H1 (cell line): ENCODE measurements around the gene MCC. TPM values are rescaled to one million over a fixed set of nuclear protein-coding genes. Genes with fewer than 3 reads are reported as not detected.

Experiments used
- CTCF ChIA-PET: fragments of 300-600 bp; sonication (Branson Sonifier 250); formaldehyde crosslinking; loops from one replicate; lab custom pipeline; 2021; ENCODE audit not compliant: partially characterized antibody; lab: Charles Lee
- POLR2A ChIA-PET: fragments of 300-600 bp; sonication (Branson Sonifier 250); formaldehyde crosslinking; loops from one replicate; lab custom pipeline; 2021; ENCODE audit warnings: inconsistent platforms; ENCODE audit not compliant: partially characterized antibody; lab: Charles Lee
- DNase-seq, 2 experiments: peaks; one replicate each; pipeline versions ENCODE4 v3.0.0 to v3.0.0-alpha.2; 2010 to 2022; ENCODE audit warnings: low spot score in 2 of 2, low read depth in 1 of 2, mixed read lengths in 1 of 2
- FAIRE-seq: peaks from 2 replicates; lab custom pipeline; 2011; peaks lifted over from hg19 to GRCh38; lab: Jason Lieb, UNC
- H2AFZ ChIP-seq: 2 replicates; pipeline ENCODE4 v1.8.1; 2012; ENCODE audit warnings: low read length, inconsistent platforms
- H2AK5ac ChIP-seq: 2 replicates; pipeline ENCODE4 v1.6.1; 2013; ENCODE audit warnings: low read depth, low read length
- H2BK120ac ChIP-seq: replicated peaks from 2 replicates; pipeline ENCODE3; 2013; ENCODE audit warnings: low read depth, low read length, inconsistent platforms
- H2BK12ac ChIP-seq: 2 replicates; pipeline ENCODE4 v1.6.1; 2013; ENCODE audit warnings: low read depth, low read length
- H2BK15ac ChIP-seq: 2 replicates; pipeline ENCODE4 v1.6.1; 2013; ENCODE audit warnings: low read length
- H2BK20ac ChIP-seq: 2 replicates; pipeline ENCODE4 v1.6.1; 2013; ENCODE audit warnings: low read length
- H2BK5ac ChIP-seq: 2 replicates; pipeline ENCODE4 v1.6.1; 2013; ENCODE audit warnings: low read depth, low read length
- H3K14ac ChIP-seq: 2 replicates; pipeline ENCODE4 v1.6.1; 2013; ENCODE audit warnings: inconsistent platforms; ENCODE audit not compliant: insufficient read length
- H3K18ac ChIP-seq: 2 replicates; pipeline ENCODE4 v1.6.1; 2013; ENCODE audit warnings: low read length; ENCODE audit errors: extremely low read depth
- H3K23ac ChIP-seq: 2 replicates; pipeline ENCODE4 v1.6.1; 2013; ENCODE audit warnings: inconsistent platforms; ENCODE audit not compliant: insufficient read length
- H3K23me2 ChIP-seq: 2 replicates; pipeline ENCODE4 v1.6.1; 2013; ENCODE audit warnings: low read depth, low read length
- H3K27ac ChIP-seq: 2 replicates; pipeline ENCODE4 v1.6.1; 2011; ENCODE audit warnings: low read depth, low read length, inconsistent platforms
- H3K27me3 ChIP-seq, 4 experiments: replicated peaks in 1 of 4; 1 replicate in 1 of 4; 2 replicates in 3 of 4; pipeline versions ENCODE4 v1.6.1 to v1.8.1; 2011 to 2013; ENCODE audit warnings: low read length in 3 of 4, mild to moderate bottlenecking in 3 of 4, inconsistent platforms in 2 of 4, mixed read lengths in 2 of 4, moderate library complexity in 1 of 4; ENCODE audit not compliant: control insufficient read depth in 3 of 4, insufficient read depth in 3 of 4; ENCODE audit errors: extremely low read depth in 1 of 4
- H3K36me3 ChIP-seq, 4 experiments: 2 replicates each; pipeline versions ENCODE4 v1.6.1 to v1.8.1; 2011 to 2013; ENCODE audit warnings: mild to moderate bottlenecking in 4 of 4, low read length in 3 of 4, moderate library complexity in 2 of 4, control low read depth in 1 of 4, inconsistent platforms in 1 of 4; ENCODE audit not compliant: insufficient read depth in 4 of 4, control insufficient read depth in 2 of 4
- H3K4ac ChIP-seq: replicated peaks from 2 replicates; pipeline ENCODE3; 2013; ENCODE audit warnings: low read length, low read depth, mixed read lengths, inconsistent platforms; ENCODE audit not compliant: insufficient read length
- H3K4me1 ChIP-seq, 4 experiments: replicated peaks in 1 of 4; 1 replicate in 1 of 4; 2 replicates in 3 of 4; pipeline versions ENCODE4 v1.6.1 to v1.8.1; 2011 to 2013; ENCODE audit warnings: low read length in 3 of 4, inconsistent platforms in 2 of 4, mixed read lengths in 1 of 4; ENCODE audit not compliant: insufficient read depth in 4 of 4, control insufficient read depth in 3 of 4
- H3K4me2 ChIP-seq, 2 experiments: 2 replicates each; pipeline versions ENCODE4 v1.6.1 to v1.8.1; 2011 to 2013; ENCODE audit warnings: low read depth in 2 of 2, low read length in 2 of 2, control low read depth in 1 of 2, inconsistent platforms in 1 of 2, mild to moderate bottlenecking in 1 of 2; ENCODE audit not compliant: insufficient read depth in 1 of 2
- H3K4me3 ChIP-seq, 4 experiments: fragments of 200-600, 300-600 bp in 1 of 4; sonication (generic), shearing (Covaris generic), sonication (Bioruptor Twin) in 1 of 4; 2 replicates each; pipeline versions ENCODE4 v1.5.1 to v1.8.1; 2011 to 2016; ENCODE audit warnings: low read length in 4 of 4, low read depth in 3 of 4, control low read depth in 2 of 4, inconsistent platforms in 2 of 4, mild to moderate bottlenecking in 2 of 4, mixed read lengths in 1 of 4, moderate library complexity in 1 of 4; ENCODE audit not compliant: insufficient read depth in 2 of 4; ENCODE audit errors: extremely low read depth in 1 of 4
- H3K56ac ChIP-seq: replicated peaks from 2 replicates; pipeline ENCODE3; 2013; ENCODE audit warnings: low read depth, mild to moderate bottlenecking, mixed read lengths, low read length, inconsistent platforms; ENCODE audit not compliant: insufficient read length
- H3K79me1 ChIP-seq: 2 replicates; pipeline ENCODE4 v1.6.1; 2013; ENCODE audit warnings: low read depth, low read length, control low read depth
- H3K79me2 ChIP-seq, 2 experiments: 2 replicates each; pipeline versions ENCODE4 v1.6.1 to v1.8.1; 2012 to 2013; ENCODE audit warnings: low read length in 2 of 2, mild to moderate bottlenecking in 2 of 2, inconsistent platforms in 1 of 2; ENCODE audit not compliant: insufficient read depth in 2 of 2, control insufficient read depth in 1 of 2
- H3K9ac ChIP-seq, 4 experiments: replicated peaks in 1 of 4; 1 replicate in 1 of 4; 2 replicates in 3 of 4; pipeline versions ENCODE4 v1.6.1 to v1.8.1; 2011 to 2013; ENCODE audit warnings: low read depth in 3 of 4, low read length in 3 of 4, control low read depth in 2 of 4, mild to moderate bottlenecking in 2 of 4, moderate library complexity in 2 of 4, inconsistent platforms in 1 of 4; ENCODE audit errors: extremely low read depth in 1 of 4
- H3K9me3 ChIP-seq, 2 experiments: 2 replicates each; pipeline versions ENCODE4 v1.6.1 to v1.8.1; 2012 to 2013; ENCODE audit warnings: mild to moderate bottlenecking in 2 of 2, moderate library complexity in 2 of 2, control low read depth in 1 of 2, inconsistent platforms in 1 of 2, low read depth in 1 of 2, low read length in 1 of 2, mixed read lengths in 1 of 2; ENCODE audit not compliant: insufficient read depth in 2 of 2
- H4K20me1 ChIP-seq, 2 experiments: replicated peaks in 1 of 2; 2 replicates each; pipeline versions ENCODE3 to v1.8.1; 2011 to 2013; ENCODE audit warnings: inconsistent platforms in 2 of 2, low read length in 2 of 2, mild to moderate bottlenecking in 1 of 2; ENCODE audit not compliant: insufficient read depth in 2 of 2, control insufficient read depth in 1 of 2
- H4K5ac ChIP-seq: 2 replicates; pipeline ENCODE4 v1.6.1; 2013; ENCODE audit warnings: low read length, low read depth, mixed read lengths, inconsistent platforms; ENCODE audit not compliant: insufficient read length
- H4K8ac ChIP-seq: 2 replicates; pipeline ENCODE4 v1.8.0; 2013; ENCODE audit warnings: mild to moderate bottlenecking, moderate library complexity, low read length, inconsistent platforms; ENCODE audit not compliant: insufficient read depth; ENCODE audit errors: extremely low read depth
- H4K91ac ChIP-seq: replicated peaks from 2 replicates; pipeline ENCODE3; 2013; ENCODE audit warnings: low read length, mixed read lengths, inconsistent platforms; ENCODE audit not compliant: insufficient read length
- E2F6 ChIP-seq: IDR thresholded peaks from 2 replicates; pipeline ENCODE4 v1.6.1; 2012; ENCODE audit warnings: inconsistent platforms
- NRF1 ChIP-seq: IDR thresholded peaks from 2 replicates; pipeline ENCODE4 v1.6.1; 2011; ENCODE audit warnings: mild to moderate bottlenecking, low read depth, low read length, improper control_type of control experiment
- POLR2AphosphoS5 ChIP-seq: IDR thresholded peaks from 2 replicates; pipeline ENCODE4 v1.6.1; 2011; ENCODE audit warnings: low read depth, low read length
- RBBP5 ChIP-seq: IDR thresholded peaks from 2 replicates; pipeline ENCODE4 v1.7.1; 2012; ENCODE audit warnings: low read depth, mild to moderate bottlenecking, inconsistent platforms, low read length, moderate library complexity, borderline replicate concordance
- SP1 ChIP-seq: IDR thresholded peaks from 2 replicates; pipeline ENCODE4 v1.6.1; 2011; ENCODE audit warnings: low read depth, low read length
- WGBS, 2 experiments: shearing (Covaris generic) in 1 of 2; methylation state at CpG; one replicate each; pipeline versions ENCODE4 v1.1.6 to v1.1.7; 2013 to 2015; ENCODE audit warnings: low lambda C conversion rate in 2 of 2, mixed read lengths in 2 of 2, inconsistent platforms in 1 of 2, low coverage in 1 of 2, missing lambda C conversion rate in 1 of 2; ENCODE audit not compliant: insufficient replicate concordance in 2 of 2, insufficient coverage in 1 of 2, insufficient read length in 1 of 2; ENCODE audit errors: extremely low coverage in 1 of 2, missing lambda C conversion rate in 1 of 2; 5-methylcytosine and 5-hydroxymethylcytosine counted together
- polyA plus RNA-seq, 7 experiments: library from polyadenylated mRNA; depleted of rRNA in 3 of 7; stranded (reverse) in 5 of 7; unstranded in 2 of 7; fragments of >200 nt in 5 of 7; fragments of 200-250 nt in 2 of 7; gene quantifications; 1 replicate in 5 of 7; 2 replicates in 1 of 7; 4 replicates in 1 of 7; pipeline versions ENCODE4 v1.2.1 to v1.2.3, GENCODE V29; 2011 to 2013; ENCODE audit warnings: missing spikeins in 2 of 7, mixed read lengths in 2 of 7
- total RNA-seq: library from RNA; stranded (reverse); fragmentation: NEBNext Ultra II Directional; extraction: Animal tissue kit (Norgen Biotek cat#: 25700); gene quantifications from 2 replicates; pipeline ENCODE4 v1.2.1, GENCODE V29; 2021

Gene MCC
- total and polyA plus RNA-seq, 2 of the 8 experiments (the other 6 are each of a cell fraction or from before 2014, with no cell fraction given): 2.6 to 18.3 TPM

GRCh38 chr5:113128641-113129330 lies 359.5 kb downstream of the MCC start:
- Histone ChIP-seq H3K14ac (no peak overlapping the region), H2AFZ (no peak overlapping the region), H4K91ac (no peak overlapping the region), H2AK5ac (no peak overlapping the region), H2BK5ac (no peak overlapping the region), H4K20me1 (peaks cover 0 to 1% of the 10 kb centered on the region in 2 experiments), H3K56ac (no peak overlapping the region), H3K4me1 (peaks cover 0 to under 1% (median 0%) of the 10 kb centered on the region in 4 experiments; a peak in 1 of 7 replicates), H4K5ac (no peak overlapping the region), H2BK20ac (no peak overlapping the region), H3K9me3 (no peaks in the 10 kb centered on the region), H3K27me3 (no peaks in the 10 kb centered on the region), H3K79me2 (no peaks in the 10 kb centered on the region), H2BK120ac (no peak overlapping the region), H3K23ac (no peak overlapping the region), H3K79me1 (no peaks in the 10 kb centered on the region), H2BK12ac (no peak overlapping the region), H3K18ac (no peak overlapping the region), H3K4me3 (no peak overlapping the region), H4K8ac (no peak overlapping the region), H3K23me2 (no peaks in the 10 kb centered on the region), H3K36me3 (no peaks in the 10 kb centered on the region), H2BK15ac (no peak overlapping the region), H3K27ac (no peak overlapping the region), H3K4ac (no peak overlapping the region), H3K4me2 (no peak overlapping the region), H3K9ac (no peak overlapping the region)
- POLR2A ChIA-PET: no interaction called here
- WGBS, 2 experiments: 43% methylated on average over 2 of the region's 2 CpGs; no CpG with 5 or more reads in 1 of the 2 experiments
- FAIRE-seq: no peak
- CTCF ChIA-PET: no interaction called here
- TF ChIP-seq NRF1: no peak
- TF ChIP-seq RBBP5: no peak
- TF ChIP-seq POLR2AphosphoS5: no peak
- no peak for TF ChIP-seq E2F6
- TF ChIP-seq SP1: no peak
- DNase-seq: no peak
